Esophagus (tissue), 2 donors: ENCODE data around the gene CDON. TPM values are rescaled to one million over a fixed set of nuclear protein-coding genes. Genes with fewer than 3 reads are reported as not detected.

Source experiments
- H3K27ac ChIP-seq, 2 donors: one replicate each; pipeline ENCODE4 v1.5.1; 2013; ENCODE audit warnings: low read depth in 2 of 2, mild to moderate bottlenecking in 2 of 2, inconsistent platforms in 1 of 2, low read length in 1 of 2, moderate library complexity in 1 of 2
- H3K27me3 ChIP-seq, 2 donors: one replicate each; pipeline ENCODE4 v1.6.1; 2013; ENCODE audit warnings: low read length in 2 of 2, control low read depth in 1 of 2, mild to moderate bottlenecking in 1 of 2; ENCODE audit not compliant: insufficient read depth in 2 of 2, control insufficient read depth in 1 of 2
- H3K36me3 ChIP-seq, 2 donors: one replicate each; pipeline ENCODE4 v1.6.1; 2013; ENCODE audit warnings: low read length in 1 of 2; ENCODE audit not compliant: control insufficient read depth in 2 of 2, insufficient read depth in 2 of 2
- H3K4me1 ChIP-seq, 2 donors: one replicate each; pipeline ENCODE4 v1.6.1; 2013; ENCODE audit warnings: low read length in 1 of 2; ENCODE audit not compliant: control insufficient read depth in 2 of 2, insufficient read depth in 2 of 2
- H3K4me3 ChIP-seq, 2 donors: one replicate each; pipeline ENCODE4 v1.5.1; 2013; ENCODE audit warnings: low read length in 2 of 2, mild to moderate bottlenecking in 2 of 2, low read depth in 1 of 2, moderate library complexity in 1 of 2
- H3K9me3 ChIP-seq, 2 donors: one replicate each; pipeline ENCODE4 v1.6.1; 2013; ENCODE audit warnings: mild to moderate bottlenecking in 2 of 2, low read depth in 1 of 2, low read length in 1 of 2, moderate library complexity in 1 of 2; ENCODE audit not compliant: control insufficient read depth in 2 of 2, insufficient read depth in 1 of 2
- WGBS, 2 donors: extraction: QIAGEN DNeasy Blood & Tissue Kit; methylation state at CpG; one replicate each; pipeline ENCODE4 v1.1.7; 2013; 5-methylcytosine and 5-hydroxymethylcytosine counted together
- polyA plus RNA-seq, 2 donors: library from polyadenylated mRNA; stranded (reverse); fragments of 200-250 nt; gene quantifications; one replicate each; pipeline ENCODE4 v1.2.3, GENCODE V29; 2013
- donor health status: healthy with polysubstance abuse.
- donor health status: Bipolar disorder and iron deficiency.

Gene CDON
- polyA plus RNA-seq, 2 donors = 0.61 TPM

DNA sequence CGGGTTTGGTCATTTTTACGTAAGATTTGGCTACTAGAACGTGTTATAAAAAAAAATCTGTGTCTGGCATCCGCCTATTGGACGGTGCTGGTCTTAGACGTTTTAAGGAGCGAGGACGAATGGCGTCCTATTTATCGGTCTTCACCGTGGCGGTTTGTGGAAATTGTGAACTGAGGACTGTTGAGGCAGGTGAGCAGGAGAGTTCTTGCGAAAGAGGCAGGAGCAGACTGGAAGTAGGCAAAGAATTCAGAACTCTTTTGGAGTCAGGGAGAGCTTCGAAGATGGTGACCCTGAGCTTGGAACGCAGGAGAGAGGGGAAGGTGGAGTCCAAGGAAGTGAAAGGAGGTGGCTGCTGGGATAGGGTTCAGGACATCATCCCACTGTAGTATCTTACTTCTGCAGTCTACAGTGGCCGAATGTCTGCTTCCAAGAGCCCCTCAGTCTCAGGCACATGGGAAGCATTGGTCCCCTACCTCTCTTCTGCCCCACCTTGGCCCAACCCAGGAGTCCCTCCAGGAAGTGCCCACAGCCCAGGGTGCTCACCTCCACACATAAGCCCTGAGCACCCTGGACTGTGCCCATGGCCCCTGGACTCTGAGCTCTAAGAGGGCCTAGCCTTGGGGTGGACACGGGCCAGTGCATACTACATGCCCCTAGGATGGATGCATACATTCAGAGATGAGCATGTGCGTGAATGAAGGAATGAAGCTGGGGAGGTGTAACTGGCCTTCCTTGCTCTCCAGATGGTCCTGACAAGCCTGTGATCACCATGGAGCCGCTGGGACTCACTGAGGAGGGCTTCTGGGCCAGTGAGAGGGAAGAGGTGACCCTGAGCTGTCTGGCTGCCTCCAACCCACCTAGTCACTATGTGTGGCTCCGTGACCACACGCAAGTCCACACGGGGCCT is 113.1 kb downstream of the CDON start:
- H3K36me3 ChIP-seq = no peaks in the 10 kb centered on the region
- H3K9me3 ChIP-seq = no peaks in the 10 kb centered on the region
- WGBS, 2 donors = 92 to 94% methylated on average over 22 of the region's 22 CpGs
- H3K27ac ChIP-seq = no peak overlapping the region
- no peaks in the 10 kb centered on the region for H3K27me3 ChIP-seq
- no peak overlapping the region for H3K4me3 ChIP-seq
- peaks cover 13 to 20% of the 10 kb centered on the region in 2 donors for H3K4me1 ChIP-seq

DNA sequence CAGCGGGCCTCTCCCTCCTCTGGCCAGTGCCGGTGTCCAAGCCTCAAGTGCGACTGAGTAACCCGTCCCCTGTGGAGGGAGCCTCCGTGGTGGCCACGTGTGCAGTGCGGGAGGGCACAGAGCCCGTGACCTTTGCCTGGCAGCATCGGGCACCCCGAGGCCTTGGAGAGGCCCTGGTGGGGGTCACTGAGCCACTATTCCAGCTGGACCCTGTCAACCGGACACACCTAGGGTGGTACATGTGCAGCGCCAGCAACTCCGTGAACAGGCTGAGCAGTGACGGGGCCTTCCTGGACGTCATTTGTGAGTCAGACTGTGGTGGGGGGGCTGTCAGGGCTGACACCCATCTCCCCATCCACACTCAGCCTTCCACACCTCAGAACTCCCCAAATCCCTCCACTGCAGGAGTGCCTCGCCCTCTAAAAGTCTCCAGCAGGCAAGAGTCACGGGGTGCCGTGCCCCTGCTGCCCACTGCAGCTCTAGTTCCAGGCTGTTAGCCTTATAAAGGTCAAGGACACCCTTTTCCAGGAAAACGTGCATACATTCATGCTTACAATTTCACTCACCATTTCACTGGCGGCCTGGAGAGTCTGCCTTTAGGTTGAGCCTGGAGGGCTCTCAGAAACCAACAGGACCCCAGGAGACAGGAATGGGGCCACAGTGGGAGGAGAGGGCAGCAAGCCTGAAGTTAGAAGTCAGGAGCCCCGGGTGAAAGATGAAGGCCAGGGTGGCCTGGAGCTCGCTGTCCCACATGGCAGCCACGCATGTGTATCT is 114.2 kb downstream of the CDON start:
- H3K4me3 ChIP-seq = no peak overlapping the region
- H3K27ac ChIP-seq = no peak overlapping the region
- H3K27me3 ChIP-seq = no peaks in the 10 kb centered on the region
- no peaks in the 10 kb centered on the region for H3K36me3 ChIP-seq
- peaks cover 13 to 19% of the 10 kb centered on the region in 2 donors for H3K4me1 ChIP-seq
- no peaks in the 10 kb centered on the region for H3K9me3 ChIP-seq
- 82 to 88% methylated on average over 20 to 23 of the region's 23 CpGs for WGBS, 2 donors

DNA sequence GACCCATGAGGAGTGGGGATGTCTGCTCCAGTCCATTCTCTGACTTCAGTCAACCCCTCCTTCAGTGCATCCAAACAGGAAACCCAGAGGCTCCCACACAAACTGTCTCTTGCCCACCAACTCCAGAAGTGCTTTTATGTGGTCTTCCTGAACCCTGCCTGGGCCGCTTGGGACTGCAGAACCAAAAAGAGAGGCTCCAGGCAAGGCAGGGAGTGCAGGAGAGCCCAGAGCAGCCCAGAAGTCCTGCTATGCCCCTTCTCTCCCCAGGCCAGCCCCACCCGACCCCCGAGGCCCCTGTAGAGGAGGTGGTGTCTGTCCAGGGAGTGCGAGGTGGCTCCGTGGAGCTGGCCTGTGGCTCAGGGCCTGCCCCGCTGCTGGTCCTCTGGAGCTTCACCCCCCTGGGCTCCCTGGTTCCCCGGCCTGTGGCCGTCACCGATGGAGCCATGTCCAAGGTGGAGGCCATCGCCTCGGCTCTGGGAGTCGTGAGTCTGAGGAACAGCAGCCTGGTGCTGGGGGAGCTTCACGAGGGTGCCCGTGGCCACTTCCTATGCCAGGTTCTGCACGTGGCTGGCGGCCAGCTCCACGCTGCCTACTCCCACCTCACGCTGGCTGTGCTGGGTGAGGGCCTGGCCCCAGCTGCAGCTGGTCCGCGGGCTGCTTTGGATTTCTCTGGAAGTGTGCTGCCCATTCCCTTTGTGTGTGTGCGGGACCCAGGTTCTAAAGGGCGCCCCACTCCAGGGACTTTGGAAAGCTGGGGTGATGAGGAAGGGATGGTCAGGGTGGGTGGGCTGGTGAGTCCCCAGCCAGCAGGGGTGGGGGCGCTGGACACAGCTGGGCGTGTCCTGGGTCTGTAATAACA is 115.0 kb downstream of the CDON start:
- H3K27ac ChIP-seq = no peak overlapping the region
- H3K4me1 ChIP-seq = peaks cover 7 to 15% of the 10 kb centered on the region in 2 donors
- no peaks in the 10 kb centered on the region for H3K27me3 ChIP-seq
- 83 to 89% methylated on average over 23 to 24 of the region's 24 CpGs for WGBS, 2 donors
- no peak overlapping the region for H3K4me3 ChIP-seq
- H3K36me3 ChIP-seq = no peaks in the 10 kb centered on the region
- H3K9me3 ChIP-seq = no peaks in the 10 kb centered on the region

DNA sequence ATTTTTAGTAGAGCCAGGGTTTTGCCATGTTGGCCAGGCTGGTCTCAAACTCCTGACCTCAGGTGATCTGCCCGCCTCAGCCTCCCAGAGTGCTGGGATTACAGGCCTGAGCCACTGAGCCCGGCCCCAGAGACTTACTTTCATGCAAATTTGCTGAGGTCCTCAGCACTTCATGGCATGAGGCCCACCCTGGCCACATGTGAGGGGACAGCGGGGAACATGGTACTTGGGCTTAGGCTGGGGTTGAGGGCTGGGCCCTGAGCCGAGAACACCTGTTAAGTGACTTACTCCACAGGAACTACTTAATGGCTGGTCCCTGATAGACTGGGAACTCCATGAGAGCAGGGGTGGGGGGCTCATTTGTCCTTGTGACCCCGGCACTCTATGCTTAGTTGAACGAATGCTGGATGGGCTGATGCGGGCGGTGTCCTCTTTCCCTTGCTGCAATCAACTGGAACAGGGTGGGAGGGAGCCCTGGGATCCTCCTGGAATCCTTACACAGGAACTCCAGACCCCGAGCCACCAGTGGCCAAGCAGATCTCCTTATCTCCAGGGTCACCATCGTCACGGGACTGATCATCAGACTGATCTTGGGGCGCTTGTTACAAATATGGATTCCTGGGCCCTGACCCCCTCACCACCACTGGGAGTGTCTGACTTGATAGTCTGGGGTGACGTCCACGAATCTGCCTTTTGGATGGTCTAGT is 115.8 kb downstream of the CDON start:
- Histone ChIP-seq H3K4me3 (no peak overlapping the region), H3K9me3 (no peaks in the 10 kb centered on the region), H3K27ac (no peak overlapping the region), H3K27me3 (no peaks in the 10 kb centered on the region), H3K36me3 (no peaks in the 10 kb centered on the region), H3K4me1 (peaks cover 8 to 13% of the 10 kb centered on the region in 2 donors)
- WGBS, 2 donors = 88 to 94% methylated on average over 14 of the region's 14 CpGs

DNA sequence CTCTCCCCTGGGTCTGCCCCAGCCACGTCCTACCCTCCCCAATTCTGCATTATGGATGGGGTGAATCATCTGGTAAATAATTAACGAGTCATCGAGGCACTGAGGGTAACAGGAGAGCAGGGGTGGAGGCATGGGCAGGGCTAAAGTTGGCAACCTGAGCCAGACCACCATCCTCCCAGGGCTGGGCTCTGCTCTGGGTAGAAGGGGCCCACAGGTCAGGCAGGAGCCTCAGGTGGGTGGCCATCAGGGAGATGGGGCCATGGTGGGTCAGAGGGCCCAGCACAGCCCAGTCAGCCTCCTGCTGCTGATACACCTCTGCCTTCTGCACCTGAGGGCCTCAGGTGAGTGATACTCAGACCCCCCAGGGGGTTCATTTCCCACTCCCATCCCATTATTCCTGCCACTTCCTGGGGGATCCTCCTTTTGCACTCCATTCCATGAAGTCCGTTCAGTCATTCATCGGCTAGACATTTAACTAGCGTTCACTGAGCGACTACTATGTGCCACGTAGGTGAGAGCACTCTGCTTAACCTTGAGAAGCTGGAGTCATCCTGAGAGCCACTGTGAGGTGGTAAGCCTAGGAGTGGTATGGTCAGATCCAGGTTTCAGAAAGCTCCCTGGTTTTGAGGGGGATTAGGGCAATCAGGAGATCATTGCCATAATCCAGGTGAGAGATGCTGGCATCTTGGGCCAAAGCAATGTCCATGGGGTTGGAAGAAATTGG is 116.7 kb downstream of the CDON start, which contains the start of gene VSIG10L2:
Gene VSIG10L2 (plus strand): TSS at position 248 of the 724 bp plus-strand sequence. CDS start 12 bp downstream, at position 260.
- WGBS, 2 donors = 76 to 80% methylated on average over 8 of the region's 8 CpGs
- Histone ChIP-seq H3K9me3 (no peaks in the 10 kb centered on the region), H3K4me3 (no peak within 1 kb of the TSS), H3K27ac (no peak within 1 kb of the TSS), H3K27me3 (no peaks in the 10 kb centered on the region), H3K36me3 (no peaks in the 10 kb centered on the region), H3K4me1 (peaks cover 6 to 8% of the 10 kb centered on the region in 2 donors)

DNA sequence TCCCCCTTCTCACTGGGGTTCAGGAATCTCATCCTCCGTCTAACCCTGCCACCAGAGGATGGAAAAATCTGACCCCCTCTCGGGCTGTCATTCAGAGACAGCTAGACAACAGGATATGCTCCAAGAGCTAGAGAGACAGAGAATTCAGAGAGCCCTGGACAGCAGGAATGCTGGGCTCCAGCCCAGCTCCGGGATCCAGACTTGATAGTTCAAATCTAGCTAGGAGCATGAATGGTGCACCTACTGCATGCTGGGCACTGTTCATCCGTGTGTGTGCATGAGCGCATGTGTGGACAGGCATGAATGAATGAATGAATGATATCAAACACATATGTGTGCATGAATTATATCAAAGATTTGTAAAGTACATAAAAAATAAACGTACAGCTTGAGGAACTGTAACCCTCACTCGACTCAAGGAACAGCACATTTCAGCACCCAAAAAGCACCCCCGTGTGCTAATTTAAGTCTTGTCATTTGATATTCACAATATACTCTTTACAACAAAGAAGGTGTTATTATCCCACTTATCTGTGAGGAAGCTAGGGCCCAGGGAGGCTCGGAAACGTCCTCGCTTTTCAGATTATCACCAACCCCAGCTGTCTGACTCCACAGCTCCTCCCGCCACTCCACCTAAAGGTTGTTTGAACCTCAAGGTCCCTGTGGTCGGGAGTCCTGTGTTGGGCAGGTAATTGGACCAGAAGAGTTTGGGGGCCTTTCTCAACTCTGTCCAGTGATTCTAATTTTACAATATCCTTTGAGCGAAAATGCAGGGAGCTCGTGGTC is 117.5 kb downstream of the CDON start:
- 73 to 79% methylated on average over 15 of the region's 15 CpGs for WGBS, 2 donors
- Histone ChIP-seq H3K4me1 (peaks cover 2 to 4% of the 10 kb centered on the region in 2 donors), H3K27ac (no peak overlapping the region), H3K9me3 (no peaks in the 10 kb centered on the region), H3K27me3 (no peaks in the 10 kb centered on the region), H3K36me3 (no peaks in the 10 kb centered on the region), H3K4me3 (no peak overlapping the region)

DNA sequence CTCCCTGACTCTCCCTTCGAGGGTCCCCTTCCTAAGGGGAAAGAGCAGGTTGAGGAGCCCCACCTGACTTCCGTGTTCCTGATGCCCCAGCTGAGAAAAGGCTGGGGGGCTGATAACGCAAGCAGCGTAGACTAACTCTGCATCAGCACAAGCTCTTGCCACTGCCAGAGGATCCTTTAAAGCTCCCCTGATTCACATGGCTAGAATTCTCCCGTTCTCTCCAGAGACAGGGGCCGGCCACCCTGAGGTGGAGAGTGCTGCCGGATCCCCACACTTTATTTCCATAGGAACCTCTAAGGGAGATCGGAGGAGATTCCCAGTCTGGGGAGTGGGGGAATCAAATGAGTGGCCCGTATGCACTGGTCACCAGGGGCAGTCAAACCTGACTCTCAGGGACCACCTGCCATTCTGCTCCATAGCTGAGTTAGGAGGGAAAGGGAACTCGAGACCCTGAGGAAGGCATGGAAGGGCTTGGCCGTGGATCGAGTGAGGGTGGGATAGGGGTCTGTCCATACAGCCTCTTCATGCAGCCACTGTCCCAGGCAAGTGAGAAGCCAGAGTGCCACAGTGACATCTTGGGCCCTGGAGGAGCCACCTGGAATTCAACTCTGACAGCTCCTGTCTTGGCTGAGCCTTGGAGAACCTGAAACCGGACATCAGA is 118.2 kb downstream of the CDON start:
- no peaks in the 10 kb centered on the region for H3K36me3 ChIP-seq
- no peaks in the 10 kb centered on the region for H3K27me3 ChIP-seq
- no peak overlapping the region for H3K27ac ChIP-seq
- 84 to 85% methylated on average over 13 of the region's 13 CpGs for WGBS, 2 donors
- no peaks in the 10 kb centered on the region for H3K9me3 ChIP-seq
- H3K4me3 ChIP-seq = no peak overlapping the region
- H3K4me1 ChIP-seq = peaks cover 2 to 4% of the 10 kb centered on the region in 2 donors
